Esophagus muscularis mucosa (tissue), 4 donors: ENCODE measurements around the gene SLC28A1.

Experiments
- CTCF ChIP-seq, 3 experiments: fragments of 200-600 bp in 2 of 3; fragments of 450-650 bp in 1 of 3; sonication (generic) in 2 of 3; IDR thresholded peaks; one replicate each; pipeline ENCODE4 v1.5.1; 2017 to 2019; ENCODE audit warnings: antibody characterized with exemption in 3 of 3, mild to moderate bottlenecking in 2 of 3, moderate library complexity in 1 of 3
- EP300 ChIP-seq: sonication (generic); formaldehyde crosslinking; IDR thresholded peaks from one replicate; pipeline ENCODE4 v1.6.1; 2017; ENCODE audit warnings: antibody characterized with exemption
- POLR2A ChIP-seq: fragments of 450-650 bp; IDR thresholded peaks from one replicate; pipeline ENCODE4 v1.6.1; 2017; ENCODE audit warnings: antibody characterized with exemption, moderate library complexity, mild to moderate bottlenecking, low read depth

GRCh38 chr15:84856731-84857417, 27.6 kb upstream of the SLC28A1 start:
- no peak for TF ChIP-seq EP300
- TF ChIP-seq POLR2A: no peak
- TF ChIP-seq CTCF (IDR thresholded peaks at IDR 0.05): no peak
